HL-60 (cell line): ENCODE measurements around the gene GALR2.
A peak's percentile ranks its signal among the peaks of the same experiment; 100 is the strongest.

Source experiments
- DNase-seq, 2 experiments: peaks; one replicate each; pipeline ENCODE4 v3.0.0-alpha.2; 2010 to 2020; ENCODE audit warnings: low read depth in 1 of 2, low spot score in 1 of 2
- H3K27ac ChIP-seq: fragments of 250-450 bp; sonication (Bioruptor Pico); replicated peaks from 2 replicates; pipeline ENCODE4 v1.5.1; 2020; ENCODE audit warnings: mild to moderate bottlenecking, moderate library complexity
- H3K27me3 ChIP-seq: fragments of 250-450 bp; sonication (Bioruptor Pico); 2 replicates; pipeline ENCODE4 v1.5.1; 2021; ENCODE audit warnings: mild to moderate bottlenecking, moderate library complexity; ENCODE audit not compliant: insufficient read depth, poor library complexity, severe bottlenecking
- H3K4me3 ChIP-seq: replicated peaks from 2 replicates; pipeline ENCODE4 v1.5.1; 2011; ENCODE audit warnings: mild to moderate bottlenecking, control low read depth, low read length; ENCODE audit not compliant: insufficient read depth
- GABPA ChIP-seq: IDR thresholded peaks from 2 replicates; pipeline ENCODE4 v1.6.1; 2012; ENCODE audit warnings: low read depth
- POLR2AphosphoS5 ChIP-seq: IDR thresholded peaks from 2 replicates; pipeline ENCODE4 v1.6.1; 2012; ENCODE audit warnings: low read depth
- SPI1 ChIP-seq: IDR thresholded peaks from 2 replicates; pipeline ENCODE4 v1.6.1; 2012; ENCODE audit warnings: low read depth, mild to moderate bottlenecking, borderline replicate concordance
- TF ChIP-seq, protein P1 (sequence below): IDR thresholded peaks from one replicate; pipeline ENCODE4 v1.5.1; 2011; ENCODE audit warnings: low read length, control low read depth, inconsistent platforms; ENCODE audit not compliant: insufficient read depth
- TF ChIP-seq, protein P2 (sequence below): IDR thresholded peaks from 2 replicates; pipeline ENCODE4 v1.6.1; 2012; ENCODE audit warnings: low read depth; ENCODE audit not compliant: insufficient replicate concordance

The GALR2 gene

DNA sequence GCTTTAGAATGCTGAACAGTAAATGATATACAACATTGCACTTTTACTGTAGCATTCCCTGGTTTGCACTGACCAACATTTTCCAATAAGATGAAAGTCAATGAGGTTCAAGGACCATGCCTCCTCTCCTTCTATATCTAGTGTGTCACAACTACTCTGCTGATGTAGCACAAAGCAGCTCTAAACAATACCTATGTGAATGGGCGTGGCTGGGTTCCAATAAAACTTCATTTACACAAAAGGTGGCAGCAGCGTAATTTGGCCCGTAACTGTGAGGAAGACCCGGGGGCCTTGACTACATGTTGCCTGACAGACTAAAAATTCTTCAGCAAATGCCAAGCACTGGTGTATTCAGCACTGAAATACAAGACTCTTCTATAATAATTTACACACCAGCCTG, 8.8 kb upstream of the GALR2 start:
- Histone ChIP-seq H3K27me3 (no peaks in the 10 kb centered on the region), H3K27ac (no peak overlapping the region), H3K4me3 (no peak overlapping the region)
- TF ChIP-seq, protein P1, sequence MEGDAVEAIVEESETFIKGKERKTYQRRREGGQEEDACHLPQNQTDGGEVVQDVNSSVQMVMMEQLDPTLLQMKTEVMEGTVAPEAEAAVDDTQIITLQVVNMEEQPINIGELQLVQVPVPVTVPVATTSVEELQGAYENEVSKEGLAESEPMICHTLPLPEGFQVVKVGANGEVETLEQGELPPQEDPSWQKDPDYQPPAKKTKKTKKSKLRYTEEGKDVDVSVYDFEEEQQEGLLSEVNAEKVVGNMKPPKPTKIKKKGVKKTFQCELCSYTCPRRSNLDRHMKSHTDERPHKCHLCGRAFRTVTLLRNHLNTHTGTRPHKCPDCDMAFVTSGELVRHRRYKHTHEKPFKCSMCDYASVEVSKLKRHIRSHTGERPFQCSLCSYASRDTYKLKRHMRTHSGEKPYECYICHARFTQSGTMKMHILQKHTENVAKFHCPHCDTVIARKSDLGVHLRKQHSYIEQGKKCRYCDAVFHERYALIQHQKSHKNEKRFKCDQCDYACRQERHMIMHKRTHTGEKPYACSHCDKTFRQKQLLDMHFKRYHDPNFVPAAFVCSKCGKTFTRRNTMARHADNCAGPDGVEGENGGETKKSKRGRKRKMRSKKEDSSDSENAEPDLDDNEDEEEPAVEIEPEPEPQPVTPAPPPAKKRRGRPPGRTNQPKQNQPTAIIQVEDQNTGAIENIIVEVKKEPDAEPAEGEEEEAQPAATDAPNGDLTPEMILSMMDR = no peak
- TF ChIP-seq SPI1 = no peak
- no peak for TF ChIP-seq POLR2AphosphoS5
- TF ChIP-seq, protein P2, sequence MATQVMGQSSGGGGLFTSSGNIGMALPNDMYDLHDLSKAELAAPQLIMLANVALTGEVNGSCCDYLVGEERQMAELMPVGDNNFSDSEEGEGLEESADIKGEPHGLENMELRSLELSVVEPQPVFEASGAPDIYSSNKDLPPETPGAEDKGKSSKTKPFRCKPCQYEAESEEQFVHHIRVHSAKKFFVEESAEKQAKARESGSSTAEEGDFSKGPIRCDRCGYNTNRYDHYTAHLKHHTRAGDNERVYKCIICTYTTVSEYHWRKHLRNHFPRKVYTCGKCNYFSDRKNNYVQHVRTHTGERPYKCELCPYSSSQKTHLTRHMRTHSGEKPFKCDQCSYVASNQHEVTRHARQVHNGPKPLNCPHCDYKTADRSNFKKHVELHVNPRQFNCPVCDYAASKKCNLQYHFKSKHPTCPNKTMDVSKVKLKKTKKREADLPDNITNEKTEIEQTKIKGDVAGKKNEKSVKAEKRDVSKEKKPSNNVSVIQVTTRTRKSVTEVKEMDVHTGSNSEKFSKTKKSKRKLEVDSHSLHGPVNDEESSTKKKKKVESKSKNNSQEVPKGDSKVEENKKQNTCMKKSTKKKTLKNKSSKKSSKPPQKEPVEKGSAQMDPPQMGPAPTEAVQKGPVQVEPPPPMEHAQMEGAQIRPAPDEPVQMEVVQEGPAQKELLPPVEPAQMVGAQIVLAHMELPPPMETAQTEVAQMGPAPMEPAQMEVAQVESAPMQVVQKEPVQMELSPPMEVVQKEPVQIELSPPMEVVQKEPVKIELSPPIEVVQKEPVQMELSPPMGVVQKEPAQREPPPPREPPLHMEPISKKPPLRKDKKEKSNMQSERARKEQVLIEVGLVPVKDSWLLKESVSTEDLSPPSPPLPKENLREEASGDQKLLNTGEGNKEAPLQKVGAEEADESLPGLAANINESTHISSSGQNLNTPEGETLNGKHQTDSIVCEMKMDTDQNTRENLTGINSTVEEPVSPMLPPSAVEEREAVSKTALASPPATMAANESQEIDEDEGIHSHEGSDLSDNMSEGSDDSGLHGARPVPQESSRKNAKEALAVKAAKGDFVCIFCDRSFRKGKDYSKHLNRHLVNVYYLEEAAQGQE = no peak
- TF ChIP-seq GABPA = no peak
- no peak for DNase-seq

DNA sequence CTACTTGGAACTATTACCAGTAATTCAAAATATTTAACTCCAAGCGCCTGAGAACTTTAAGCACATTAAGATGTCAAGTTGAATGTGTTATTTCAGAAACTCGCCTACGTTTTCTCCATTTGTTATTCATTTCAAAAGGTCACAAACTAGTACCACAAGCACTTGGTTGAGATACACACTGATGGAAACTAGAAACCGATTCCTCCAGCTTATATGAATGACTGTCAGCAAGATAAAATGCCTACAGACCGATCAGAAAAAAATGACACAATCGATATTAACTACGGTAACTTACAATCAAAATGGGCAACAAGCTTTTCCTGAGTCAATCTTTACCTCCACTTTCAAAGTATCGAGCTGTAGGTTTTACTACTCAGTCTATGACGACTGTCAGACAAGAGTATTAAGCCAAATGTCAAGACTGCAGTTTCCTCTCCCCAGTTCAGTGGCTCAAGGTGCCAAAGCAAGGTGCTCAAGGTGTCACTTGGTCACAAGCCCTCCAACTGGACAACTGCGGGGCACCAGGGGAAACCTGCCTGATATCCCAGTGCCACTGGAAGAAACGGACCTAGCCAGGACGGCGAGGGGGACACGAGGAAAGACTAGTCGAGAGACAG, 2.9 kb upstream of the GALR2 start:
- peak overlapping the region; percentile 69 for H3K27ac ChIP-seq
- peak overlapping the region; percentile 95 for H3K4me3 ChIP-seq
- peaks cover 28% of the 10 kb centered on the region for H3K27me3 ChIP-seq
- TF ChIP-seq, protein P1 = no peak
- TF ChIP-seq SPI1 (no peak), GABPA (no peak), POLR2AphosphoS5 (no peak)
- TF ChIP-seq, protein P2 = no peak
- no peak for DNase-seq

DNA sequence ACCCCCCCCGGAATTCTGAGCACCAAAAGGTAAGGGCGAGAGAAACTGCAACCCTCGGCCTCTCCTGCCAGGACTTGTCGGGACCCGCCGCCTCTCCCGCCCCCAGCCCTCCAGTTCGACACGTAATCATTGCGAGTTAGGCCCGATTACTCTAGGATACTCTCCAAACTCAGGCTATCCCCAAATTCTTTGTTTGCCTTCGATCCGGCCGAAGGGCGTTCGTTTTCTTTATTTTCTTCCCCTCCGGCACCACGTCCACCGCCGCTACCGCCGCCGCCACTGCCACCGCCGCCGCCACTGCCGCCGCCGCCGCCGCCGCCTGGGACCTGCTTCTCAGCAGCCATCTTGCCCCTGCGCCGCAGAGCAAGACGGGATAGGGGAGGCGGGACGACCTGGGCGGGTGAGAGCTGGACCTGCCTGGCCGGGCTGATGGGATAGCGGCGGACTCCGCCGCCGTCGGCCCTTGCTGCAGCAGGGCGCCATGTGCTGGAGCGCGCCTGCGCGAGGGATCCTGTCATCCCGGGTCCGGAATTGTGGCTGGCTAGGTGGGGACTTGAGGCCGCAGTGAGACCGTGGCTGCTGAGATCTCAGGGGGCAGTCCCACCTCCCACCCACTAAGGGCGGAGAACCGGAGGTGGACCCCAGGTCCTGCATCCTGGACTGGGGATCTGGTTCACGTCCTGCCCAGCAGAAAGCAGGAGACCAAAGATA, 2.3 kb upstream of the GALR2 start, which contains the start of gene SRP68:
Gene SRP68, minus strand, starts transcription at position 370 of the 711 bp plus-strand sequence. Its CDS starts 26 bp downstream, at position 344.
- DNase-seq = peak; percentile 86 to 93
- Histone ChIP-seq H3K4me3 (peak within 1 kb of the TSS; percentile 95), H3K27me3 (peaks cover 35% of the 10 kb centered on the region), H3K27ac (peak within 1 kb of the TSS; percentile 69)
- TF ChIP-seq SPI1 (no peak), POLR2AphosphoS5 (peak; percentile 93)
- TF ChIP-seq, protein P2 = peak; percentile 26
